Stimulated activated memory B cell treated with anti-CD40 and anti-IgM and Interleukin-4, amounts not matched to agents 10 μg/mL and 1 μg/mL and 100 μg/mL, for 72 hours (primary cell): Measurements from ENCODE around the gene UBR7.

Experiments used
- ATAC-seq: fragments of 150-1000 bp; cut with Tn5 transposase; 2 replicates; pipeline ENCODE4 v1.10.0; 2021
- H3K27ac Mint-ChIP-seq: one replicate; pipeline ENCODE4 v1.8.0; 2022; ENCODE audit warnings: mild to moderate bottlenecking, mixed read lengths
- H3K27me3 Mint-ChIP-seq: one replicate; pipeline ENCODE4 v1.8.0; 2022; ENCODE audit warnings: mixed read lengths
- H3K36me3 Mint-ChIP-seq: one replicate; pipeline ENCODE4 v1.8.0; 2022; ENCODE audit warnings: mixed read lengths
- H3K4me1 Mint-ChIP-seq: one replicate; pipeline ENCODE4 v1.8.0; 2022; ENCODE audit warnings: mixed read lengths
- H3K4me3 Mint-ChIP-seq: one replicate; pipeline ENCODE4 v1.8.0; 2022; ENCODE audit warnings: mild to moderate bottlenecking, moderate library complexity, mixed read lengths
- H3K9me3 Mint-ChIP-seq: one replicate; pipeline ENCODE4 v1.8.0; 2022; ENCODE audit warnings: mixed read lengths

UBR7 gene

DNA sequence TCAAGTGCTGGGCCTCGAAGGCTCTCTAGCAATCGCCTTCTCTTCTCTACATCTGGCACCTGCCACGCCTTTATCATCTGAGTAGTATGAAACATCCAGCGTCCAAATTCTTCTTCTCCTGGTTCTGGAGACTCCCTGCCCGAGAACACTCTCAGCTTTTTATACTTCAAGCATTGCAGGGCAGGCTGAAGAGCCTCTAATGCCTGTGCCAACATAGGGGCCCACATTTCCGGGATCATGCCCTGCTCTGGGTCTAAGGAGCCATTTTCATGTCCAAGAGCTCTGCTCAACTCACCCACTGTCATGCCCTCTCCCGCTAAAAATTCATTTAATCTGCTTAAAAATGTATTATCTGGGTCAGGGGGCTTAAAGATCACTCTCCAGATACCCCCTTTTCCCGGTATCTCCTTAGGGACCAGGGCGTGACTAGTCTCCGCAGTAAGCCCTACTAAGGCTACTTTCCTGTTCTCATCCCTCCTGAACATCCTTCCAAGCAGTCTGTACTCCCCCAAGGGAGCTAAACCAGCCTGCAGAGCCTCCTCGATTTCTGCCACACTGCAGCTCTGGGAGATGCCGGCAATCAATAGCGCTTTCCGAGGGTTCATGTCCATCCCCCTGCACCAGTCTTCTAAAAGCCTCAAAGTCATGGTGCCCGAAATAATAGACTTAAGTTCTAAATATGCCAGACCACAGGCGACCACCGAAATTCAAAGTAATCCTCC lies 23.3 kb upstream of the UBR7 start:
- H3K9me3 Mint-ChIP-seq = no peaks in the 10 kb centered on the region
- ATAC-seq = no peak
- peaks cover 9% of the 10 kb centered on the region for H3K36me3 Mint-ChIP-seq
- H3K4me3 Mint-ChIP-seq = peak overlapping the region; percentile 87
- peaks cover 29% of the 10 kb centered on the region for H3K4me1 Mint-ChIP-seq
- H3K27ac Mint-ChIP-seq = peak overlapping the region; percentile 88
- H3K27me3 Mint-ChIP-seq = no peaks in the 10 kb centered on the region

DNA sequence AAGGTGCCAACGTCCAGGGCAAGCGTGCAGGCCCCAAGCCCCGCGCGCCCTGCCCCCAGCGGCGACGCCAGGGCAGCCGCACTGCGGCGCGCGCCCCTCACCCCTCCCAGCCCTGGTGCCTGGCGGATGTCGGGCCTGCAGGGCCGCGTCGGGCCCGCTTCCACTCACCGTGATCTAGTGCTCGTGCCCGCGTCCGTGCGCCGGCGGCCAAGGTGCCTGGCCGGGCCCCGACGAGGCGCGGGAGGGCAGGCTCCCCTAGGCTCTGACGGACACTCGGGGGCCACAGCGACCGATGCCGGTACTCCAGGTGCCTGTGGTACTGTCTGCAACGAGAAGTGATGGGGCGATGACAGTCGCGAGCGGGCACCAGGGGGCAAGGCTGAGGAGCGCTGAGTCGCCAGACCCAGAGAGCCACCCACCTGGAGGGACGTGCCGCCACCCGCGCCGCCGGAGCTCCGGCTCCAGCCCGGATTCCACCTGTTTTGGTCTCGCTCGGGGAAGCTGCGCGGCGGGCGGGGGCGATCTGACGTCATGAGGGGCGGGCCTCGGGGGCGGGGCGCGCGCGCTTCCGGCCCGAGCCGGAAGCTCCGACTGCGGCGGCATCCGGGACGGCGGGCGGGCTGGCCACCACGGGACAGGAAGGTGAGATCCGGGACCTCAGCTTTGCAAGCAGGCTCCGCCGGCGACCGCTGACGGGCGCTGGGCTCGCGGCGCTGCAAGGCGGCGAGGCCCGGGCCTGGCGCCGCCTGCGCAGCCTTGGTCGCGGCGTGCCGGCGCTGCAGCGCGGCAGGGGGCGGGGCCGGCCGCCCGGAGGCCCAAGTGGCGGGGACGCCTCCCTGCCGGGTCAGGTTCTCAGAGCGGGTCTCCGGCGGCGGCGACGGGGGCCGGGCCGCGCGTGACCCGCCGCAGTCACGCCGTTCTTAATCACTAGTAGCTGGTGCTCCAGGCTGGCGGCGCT lies 22.4 kb upstream of the UBR7 start, which contains the start of the genes LYSET and MOAP1:
LYSET (plus strand) TSS at position 927 of the 958 bp plus-strand sequence. CDS start 89 bp downstream, outside the sequence.
MOAP1 (minus strand) TSS at position 507 of the 958 bp plus-strand sequence. CDS start 655 bp downstream, outside the sequence.
- Mint-ChIP-seq H3K4me1 (peaks cover 29% of the 10 kb centered on the region), H3K27me3 (no peaks in the 10 kb centered on the region), H3K27ac (peak within 1 kb of the TSS; percentile 88), H3K4me3 (peak within 1 kb of the TSS; percentile 93), H3K36me3 (peaks cover 14% of the 10 kb centered on the region), H3K9me3 (no peaks in the 10 kb centered on the region)
- peak; percentile 95 for ATAC-seq

DNA sequence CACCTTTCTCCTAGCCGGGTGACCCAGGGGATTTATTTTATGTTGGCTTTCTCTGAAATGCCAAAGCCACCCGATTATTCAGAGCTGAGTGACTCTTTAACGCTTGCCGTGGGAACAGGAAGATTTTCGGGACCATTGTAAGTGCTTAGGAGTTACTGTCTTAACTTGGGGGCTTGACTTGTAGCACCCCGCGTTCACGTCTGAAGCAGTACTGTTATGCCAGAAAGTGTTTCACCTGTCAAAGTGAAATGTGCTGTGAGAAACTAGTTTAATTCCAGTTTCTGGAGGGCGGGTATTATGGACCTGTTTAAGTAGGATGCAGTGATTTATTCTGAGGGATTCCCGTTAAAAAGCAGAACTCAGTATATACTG lies 21.7 kb upstream of the UBR7 start:
- peaks cover 15% of the 10 kb centered on the region for H3K36me3 Mint-ChIP-seq
- no peak for ATAC-seq

DNA sequence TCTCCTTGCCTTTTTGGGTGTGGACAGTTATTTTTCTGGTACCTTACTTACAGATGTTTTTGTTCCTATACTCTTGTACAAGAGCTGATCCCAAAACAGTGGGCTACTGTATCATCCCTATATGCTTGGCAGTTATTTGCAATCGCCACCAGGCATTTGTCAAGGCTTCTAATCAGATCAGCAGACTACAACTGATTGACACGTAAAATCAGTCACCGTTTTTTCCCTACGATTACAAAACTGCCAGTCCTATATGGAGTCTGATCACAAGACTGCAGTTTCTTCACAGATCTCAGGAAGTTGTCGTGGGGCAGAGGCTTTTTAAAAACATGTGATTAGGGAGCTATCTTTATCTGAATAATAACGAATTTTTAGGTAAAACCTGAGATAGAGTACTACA lies 20.6 kb upstream of the UBR7 start:
- Mint-ChIP-seq H3K27me3 (no peaks in the 10 kb centered on the region), H3K4me1 (peaks cover 29% of the 10 kb centered on the region), H3K36me3 (peaks cover 19% of the 10 kb centered on the region), H3K9me3 (no peaks in the 10 kb centered on the region), H3K27ac (peak overlapping the region; percentile 88), H3K4me3 (peak overlapping the region; percentile 68)
- ATAC-seq = no peak

More for the DNA sequence above, 21.7 kb upstream of the UBR7 start:
- H3K27ac Mint-ChIP-seq = peak overlapping the region; percentile 88
- H3K4me1 Mint-ChIP-seq = peaks cover 29% of the 10 kb centered on the region
- H3K9me3 Mint-ChIP-seq = no peaks in the 10 kb centered on the region
- no peaks in the 10 kb centered on the region for H3K27me3 Mint-ChIP-seq
- H3K4me3 Mint-ChIP-seq = peak overlapping the region; percentile 93

DNA sequence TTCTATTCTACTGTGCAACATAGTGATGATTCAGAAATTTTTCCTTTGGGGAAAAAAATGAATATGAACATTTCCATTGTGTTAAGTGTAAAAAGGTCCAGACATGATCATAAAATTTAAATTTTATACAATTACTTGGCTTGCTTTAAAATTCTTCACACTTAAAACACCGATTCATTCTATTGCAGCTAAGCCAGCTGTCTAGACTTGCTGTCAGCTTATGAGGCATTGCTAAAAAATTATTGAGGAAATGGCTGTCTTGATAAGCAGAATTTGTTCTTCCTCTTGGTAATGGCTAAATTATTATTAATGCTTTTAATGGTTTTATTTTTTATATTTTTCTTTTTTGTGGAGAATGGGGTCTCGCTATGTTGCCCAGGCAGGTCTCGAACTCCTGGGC lies 20.1 kb upstream of the UBR7 start:
- peaks cover 29% of the 10 kb centered on the region for H3K4me1 Mint-ChIP-seq
- ATAC-seq = no peak
- H3K9me3 Mint-ChIP-seq = no peaks in the 10 kb centered on the region
- no peaks in the 10 kb centered on the region for H3K27me3 Mint-ChIP-seq
- no peak overlapping the region for H3K27ac Mint-ChIP-seq
- H3K4me3 Mint-ChIP-seq = no peak overlapping the region
- peaks cover 15% of the 10 kb centered on the region for H3K36me3 Mint-ChIP-seq

GRCh38 chr14:93195316-93195999 lies 11.6 kb upstream of the UBR7 start:
- Mint-ChIP-seq H3K4me1 (no peaks in the 10 kb centered on the region), H3K27me3 (no peaks in the 10 kb centered on the region), H3K27ac (no peak overlapping the region), H3K9me3 (no peaks in the 10 kb centered on the region), H3K4me3 (no peak overlapping the region), H3K36me3 (peaks cover 3% of the 10 kb centered on the region)
- ATAC-seq = no peak

GRCh38 chr14:93199031-93199430 lies 8.0 kb upstream of the UBR7 start:
- Mint-ChIP-seq H3K27ac (no peak overlapping the region), H3K4me1 (peaks cover 2% of the 10 kb centered on the region), H3K4me3 (no peak overlapping the region), H3K27me3 (no peaks in the 10 kb centered on the region), H3K36me3 (no peaks in the 10 kb centered on the region), H3K9me3 (no peaks in the 10 kb centered on the region)
- no peak for ATAC-seq

- Mint-ChIP-seq H3K27ac (no peak overlapping the region), H3K9me3 (no peaks in the 10 kb centered on the region), H3K27me3 (no peaks in the 10 kb centered on the region), H3K4me3 (no peak overlapping the region), H3K36me3 (peaks cover 5% of the 10 kb centered on the region), H3K4me1 (peaks cover 17% of the 10 kb centered on the region)
- no peak for ATAC-seq
Measured at GRCh38 chr14:93200553-93200952, 6.5 kb upstream of the UBR7 start.

DNA sequence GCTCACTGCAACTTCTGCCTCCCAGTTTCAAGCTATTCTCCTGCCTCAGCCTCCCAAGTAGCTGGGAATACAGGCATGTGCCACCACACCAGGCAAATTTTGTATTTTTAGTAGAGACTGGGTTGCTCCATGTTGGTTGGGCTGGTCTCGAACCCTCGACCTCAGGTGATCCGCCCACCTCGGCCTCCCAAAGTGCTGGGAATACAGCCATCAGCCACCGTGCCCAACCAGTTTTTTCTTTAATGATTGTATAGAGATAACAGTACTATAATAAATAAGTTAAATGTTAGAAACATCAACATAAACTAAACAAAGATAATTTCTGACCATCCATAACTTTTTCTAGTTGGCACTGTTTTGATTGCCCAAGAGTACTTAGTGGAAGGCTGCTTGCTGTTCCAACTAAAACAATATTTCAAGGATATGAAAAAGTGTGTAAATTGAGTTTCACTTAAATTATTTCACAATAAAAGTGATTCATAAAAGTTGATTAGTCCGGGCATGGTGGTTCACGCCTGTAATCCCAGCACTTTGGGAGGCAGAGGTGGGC lies 5.8 kb upstream of the UBR7 start:
- H3K4me1 Mint-ChIP-seq = peaks cover 23% of the 10 kb centered on the region
- H3K27ac Mint-ChIP-seq = no peak overlapping the region
- ATAC-seq = no peak
- no peaks in the 10 kb centered on the region for H3K27me3 Mint-ChIP-seq
- H3K36me3 Mint-ChIP-seq = peaks cover 5% of the 10 kb centered on the region
- H3K4me3 Mint-ChIP-seq = no peak overlapping the region
- H3K9me3 Mint-ChIP-seq = no peaks in the 10 kb centered on the region

DNA sequence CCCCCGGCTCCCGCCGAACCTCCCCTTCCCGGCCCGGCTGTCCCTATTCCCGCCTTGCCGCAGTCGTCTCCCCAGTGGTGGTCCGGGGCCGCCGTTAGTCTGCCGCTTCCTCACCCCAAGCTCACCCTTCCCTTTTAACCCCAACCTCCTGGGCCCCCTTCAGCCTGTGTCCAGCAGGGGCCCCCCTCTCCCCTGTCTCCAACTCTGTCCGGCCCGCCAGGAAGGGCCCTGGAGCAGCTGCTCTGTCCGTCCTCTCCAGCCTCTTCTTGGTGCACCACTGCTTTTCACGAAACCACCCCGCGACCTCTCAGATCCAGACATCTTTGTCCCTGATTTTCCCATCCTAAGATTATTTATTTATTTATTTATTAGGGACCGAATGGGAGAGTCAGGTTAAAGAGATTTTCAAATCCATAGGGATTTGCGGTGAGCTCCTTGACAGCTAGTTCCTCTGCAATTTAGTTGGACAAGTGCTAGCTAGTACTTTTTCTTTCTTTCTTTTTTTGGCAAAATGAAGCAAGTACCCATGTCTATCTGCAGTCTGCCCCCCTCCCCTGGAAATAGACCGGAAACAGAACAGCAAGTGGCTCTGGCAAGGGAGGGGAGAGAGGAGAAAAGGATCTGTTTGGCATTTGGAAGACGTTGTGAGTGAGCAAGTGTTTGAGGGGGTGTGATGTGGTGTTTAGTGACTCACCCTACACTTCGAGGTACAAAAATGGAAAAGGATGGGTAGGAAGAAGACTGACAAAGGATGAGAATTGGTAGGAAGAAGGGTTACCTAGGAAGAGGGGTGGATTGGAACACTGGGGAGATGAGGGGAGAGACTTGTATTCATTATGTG lies 632 bp downstream of the UBR7 start:
- H3K4me1 Mint-ChIP-seq = peaks cover 65% of the 10 kb centered on the region
- H3K27ac Mint-ChIP-seq = peak overlapping the region; percentile 86
- H3K36me3 Mint-ChIP-seq = peaks cover 11% of the 10 kb centered on the region

DNA sequence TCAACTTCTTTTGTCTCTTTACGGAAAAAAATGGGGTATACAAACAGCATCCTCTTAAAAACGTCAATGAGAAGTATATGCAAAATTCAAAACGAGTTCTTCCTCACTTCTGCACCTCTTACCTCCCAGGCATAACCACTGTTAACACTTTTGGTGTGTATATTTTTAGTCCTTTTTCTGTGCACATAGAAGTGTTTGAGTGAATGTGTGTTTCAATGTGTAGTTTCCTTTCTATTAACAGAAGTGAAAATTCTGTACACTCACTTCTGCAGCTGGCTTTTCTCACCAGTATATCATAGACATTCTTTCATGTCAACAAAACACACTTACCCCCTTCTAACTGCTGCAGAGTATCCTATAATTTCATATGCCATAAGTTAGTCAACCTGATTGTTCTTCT lies 5.4 kb downstream of the UBR7 start:
- peak; percentile 50 for ATAC-seq
- Mint-ChIP-seq H3K27ac (peak overlapping the region; percentile 18), H3K4me1 (peaks cover 38% of the 10 kb centered on the region), H3K27me3 (no peaks in the 10 kb centered on the region), H3K36me3 (peaks cover 25% of the 10 kb centered on the region), H3K4me3 (no peak overlapping the region), H3K9me3 (no peaks in the 10 kb centered on the region)

More for the DNA sequence above, 632 bp downstream of the UBR7 start:
- H3K4me3 Mint-ChIP-seq = peak overlapping the region; percentile 92
- ATAC-seq = peak; percentile 77
- no peaks in the 10 kb centered on the region for H3K9me3 Mint-ChIP-seq
- no peaks in the 10 kb centered on the region for H3K27me3 Mint-ChIP-seq

DNA sequence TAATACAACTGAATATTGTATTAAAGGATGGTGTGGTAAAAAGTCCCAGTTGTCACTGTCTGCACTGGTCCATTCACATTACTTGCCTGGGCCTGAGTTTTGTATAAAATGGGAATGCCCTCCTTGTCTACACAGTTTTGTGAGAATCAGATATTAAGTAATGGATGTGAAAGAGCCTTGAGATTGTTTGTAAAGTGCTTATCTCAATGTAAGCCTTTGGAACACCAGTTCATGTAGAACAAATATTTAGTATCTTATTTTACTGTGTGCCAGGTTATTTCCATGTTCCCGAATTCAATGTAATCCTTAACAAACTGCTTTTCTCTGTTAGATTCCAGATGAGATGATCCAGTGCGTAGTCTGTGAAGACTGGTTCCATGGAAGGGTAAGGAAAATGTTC lies 7.5 kb downstream of the UBR7 start:
- Mint-ChIP-seq H3K36me3 (peaks cover 38% of the 10 kb centered on the region), H3K27ac (no peak overlapping the region), H3K9me3 (no peaks in the 10 kb centered on the region), H3K27me3 (no peaks in the 10 kb centered on the region), H3K4me3 (no peak overlapping the region), H3K4me1 (peaks cover 19% of the 10 kb centered on the region)
- ATAC-seq = no peak

GRCh38 chr14:93219103-93219726 lies 12.2 kb downstream of the UBR7 start:
- no peaks in the 10 kb centered on the region for H3K27me3 Mint-ChIP-seq
- no peak overlapping the region for H3K27ac Mint-ChIP-seq
- H3K4me3 Mint-ChIP-seq = no peak overlapping the region
- H3K4me1 Mint-ChIP-seq = no peaks in the 10 kb centered on the region
- no peaks in the 10 kb centered on the region for H3K9me3 Mint-ChIP-seq
- peak; percentile 59 for ATAC-seq
- peaks cover 45% of the 10 kb centered on the region for H3K36me3 Mint-ChIP-seq

DNA sequence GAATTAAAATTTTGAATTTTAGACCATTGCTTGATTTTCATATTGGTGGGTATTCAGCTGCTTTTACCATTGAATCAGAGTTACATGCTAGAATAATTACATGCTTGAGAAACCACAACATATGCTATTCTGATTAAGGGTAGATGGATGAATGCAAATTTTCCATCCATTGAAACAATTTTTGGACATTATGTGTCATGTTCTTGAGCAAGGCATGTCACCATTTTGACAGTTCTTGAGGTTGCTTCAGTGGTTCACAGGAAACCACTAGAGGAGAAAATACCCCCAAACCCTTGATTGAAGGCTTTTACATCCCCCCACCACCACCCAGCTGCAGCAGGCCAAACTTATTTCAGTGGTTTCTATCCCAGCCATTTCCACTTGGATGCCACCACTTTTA lies 13.5 kb downstream of the UBR7 start:
- Mint-ChIP-seq H3K36me3 (peaks cover 48% of the 10 kb centered on the region), H3K27ac (no peak overlapping the region), H3K4me3 (no peak overlapping the region), H3K4me1 (no peaks in the 10 kb centered on the region), H3K27me3 (no peaks in the 10 kb centered on the region), H3K9me3 (no peaks in the 10 kb centered on the region)
- no peak for ATAC-seq
